HEK293T (cell line): ENCODE measurements around the gene NLGN2.

Experiments used
- ARNT ChIP-seq: fragments of 450-650 bp; IDR thresholded peaks from 2 replicates; pipeline ENCODE4 v1.6.1; 2017; ENCODE audit warnings: mild to moderate bottlenecking
- BHLHE40 ChIP-seq: fragments of 450-650 bp; IDR thresholded peaks from 2 replicates; pipeline ENCODE4 v1.6.1; 2016; ENCODE audit warnings: mild to moderate bottlenecking, moderate library complexity, borderline replicate concordance
- ELF4 ChIP-seq: fragments of 450-650 bp; IDR thresholded peaks from 2 replicates; pipeline ENCODE4 v1.6.1; 2017; ENCODE audit warnings: antibody characterized with exemption
- FOXA1 ChIP-seq: fragments of 450-650 bp; IDR thresholded peaks from 2 replicates; pipeline ENCODE4 v1.6.1; 2016; ENCODE audit warnings: mild to moderate bottlenecking
- FOXK2 ChIP-seq: fragments of 450-650 bp; IDR thresholded peaks from 2 replicates; pipeline ENCODE4 v1.6.1; 2016; ENCODE audit warnings: mild to moderate bottlenecking
- FOXM1 ChIP-seq: fragments of 450-650 bp; IDR thresholded peaks from 2 replicates; pipeline ENCODE4 v1.6.1; 2017; ENCODE audit warnings: mild to moderate bottlenecking, borderline replicate concordance
- HDGF ChIP-seq: fragments of 450-650 bp; IDR thresholded peaks from 2 replicates; pipeline ENCODE4 v1.6.1; 2017; ENCODE audit warnings: antibody characterized with exemption, borderline replicate concordance
- LEF1 ChIP-seq: fragments of 450-650 bp; IDR thresholded peaks from 2 replicates; pipeline ENCODE4 v1.6.1; 2017; ENCODE audit warnings: mild to moderate bottlenecking, borderline replicate concordance
- NFRKB ChIP-seq: fragments of 450-650 bp; IDR thresholded peaks from 2 replicates; pipeline ENCODE4 v1.6.1; 2016; ENCODE audit warnings: mild to moderate bottlenecking, moderate library complexity
- SP1 ChIP-seq: fragments of 450-650 bp; IDR thresholded peaks from 2 replicates; pipeline ENCODE4 v1.6.1; 2017
- SUZ12 ChIP-seq: fragments of 450-650 bp; IDR thresholded peaks from 2 replicates; pipeline ENCODE4 v1.6.1; 2016; ENCODE audit warnings: mild to moderate bottlenecking
- ZNF384 ChIP-seq: fragments of 450-650 bp; IDR thresholded peaks from 2 replicates; pipeline ENCODE4 v1.6.1; 2016
- TF ChIP-seq, protein P1 (sequence below): fragments of 450-650 bp; IDR thresholded peaks from 2 replicates; pipeline ENCODE4 v1.6.1; 2016

DNA sequence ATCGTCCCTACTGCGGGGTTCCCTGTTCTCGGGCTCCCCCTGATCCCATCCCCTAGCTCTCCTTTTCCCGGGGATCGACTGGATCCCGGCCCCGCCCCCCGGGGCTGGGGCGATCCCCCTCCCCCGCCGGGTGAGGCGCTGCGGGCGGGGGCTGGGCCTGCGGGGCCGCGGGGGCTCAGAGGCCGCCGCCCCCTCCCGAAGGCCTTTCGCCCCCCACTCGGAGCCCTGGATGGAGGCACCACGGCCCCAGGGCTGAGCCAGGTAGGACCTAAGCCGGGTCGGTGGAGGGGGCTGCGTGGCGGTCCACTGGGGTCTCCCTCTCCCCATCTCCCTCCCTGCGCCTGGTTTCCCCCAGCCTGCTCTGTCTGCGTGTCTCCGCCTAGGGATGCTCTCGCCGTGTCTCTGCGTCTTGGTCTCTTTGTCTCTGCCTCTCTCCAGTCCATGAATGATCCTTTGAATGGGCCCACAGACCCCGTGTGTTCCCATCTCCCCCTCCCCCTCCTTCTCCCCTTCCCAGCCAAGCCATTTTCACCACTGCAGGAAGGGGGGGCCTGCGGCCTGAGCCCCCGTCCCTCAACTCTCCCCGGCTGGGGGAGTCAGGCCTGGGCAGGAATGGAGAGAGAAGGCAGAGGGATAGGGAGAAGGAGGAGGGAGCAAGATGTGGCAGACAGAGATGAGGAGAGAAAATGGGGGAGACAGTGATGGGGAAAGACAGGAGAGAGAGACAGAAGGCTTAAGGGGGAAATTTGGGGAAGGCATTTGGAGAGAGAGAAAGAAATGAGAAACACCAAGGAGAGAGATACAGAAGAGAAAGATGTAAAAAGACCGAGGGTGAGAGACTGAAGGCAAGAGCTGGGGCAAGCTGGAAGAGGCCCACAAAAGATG, 2.1 kb upstream of the NLGN2 start:
- TF ChIP-seq SUZ12 = no peak
- TF ChIP-seq SP1 = no peak
- TF ChIP-seq LEF1 = no peak
- TF ChIP-seq FOXM1 = no peak
- TF ChIP-seq BHLHE40 = no peak
- TF ChIP-seq NFRKB = no peak
- no peak for TF ChIP-seq ZNF384
- no peak for TF ChIP-seq HDGF
- TF ChIP-seq FOXK2 = no peak
- TF ChIP-seq ARNT = no peak
- TF ChIP-seq FOXA1 = no peak
- TF ChIP-seq, protein P1, sequence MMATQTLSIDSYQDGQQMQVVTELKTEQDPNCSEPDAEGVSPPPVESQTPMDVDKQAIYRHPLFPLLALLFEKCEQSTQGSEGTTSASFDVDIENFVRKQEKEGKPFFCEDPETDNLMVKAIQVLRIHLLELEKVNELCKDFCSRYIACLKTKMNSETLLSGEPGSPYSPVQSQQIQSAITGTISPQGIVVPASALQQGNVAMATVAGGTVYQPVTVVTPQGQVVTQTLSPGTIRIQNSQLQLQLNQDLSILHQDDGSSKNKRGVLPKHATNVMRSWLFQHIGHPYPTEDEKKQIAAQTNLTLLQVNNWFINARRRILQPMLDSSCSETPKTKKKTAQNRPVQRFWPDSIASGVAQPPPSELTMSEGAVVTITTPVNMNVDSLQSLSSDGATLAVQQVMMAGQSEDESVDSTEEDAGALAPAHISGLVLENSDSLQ = no peak
- TF ChIP-seq ELF4 = no peak
